ENCODE data around the gene PCK2.

PCK2 gene

GRCh38 chr14:24055971-24056799 lies 37.9 kb upstream of the PCK2 start:
- H3K36me3 ChIP-seq (ENCODE audit: control insufficient read depth, insufficient read depth, low read length) = peaks cover 14% of the 10 kb centered on the region; the same call in 1 of the 2 replicates
- H3K9me3 ChIP-seq (ENCODE audit: control insufficient read depth, insufficient read depth, low read length) = no peaks in the 10 kb centered on the region
- no peak overlapping the region for H3K4me3 ChIP-seq (ENCODE audit: low read depth, low read length)
- H3K27me3 ChIP-seq (ENCODE audit: control insufficient read depth, insufficient read depth, low read length) = no peaks in the 10 kb centered on the region
- peaks cover 3% of the 10 kb centered on the region; the same call in 1 of the 2 replicates for H3K4me1 ChIP-seq (ENCODE audit: control insufficient read depth, insufficient read depth, low read length)
- H3K27ac ChIP-seq (ENCODE audit: low read depth, low read length) = no peak overlapping the region
- no peak overlapping the region for H3K9ac ChIP-seq (ENCODE audit: low read depth, low read length)

GRCh38 chr14:24056800-24057184 lies 37.3 kb upstream of the PCK2 start:
- Histone ChIP-seq H3K27me3 (ENCODE audit: control insufficient read depth, insufficient read depth, low read length) (no peaks in the 10 kb centered on the region), H3K4me1 (ENCODE audit: control insufficient read depth, insufficient read depth, low read length) (no peaks in the 10 kb centered on the region), H3K27ac (ENCODE audit: low read depth, low read length) (no peak overlapping the region), H3K9me3 (ENCODE audit: control insufficient read depth, insufficient read depth, low read length) (no peaks in the 10 kb centered on the region), H3K36me3 (ENCODE audit: control insufficient read depth, insufficient read depth, low read length) (peaks cover 16% of the 10 kb centered on the region; the same call in 1 of the 2 replicates), H3K9ac (ENCODE audit: low read depth, low read length) (no peak overlapping the region), H3K4me3 (ENCODE audit: low read depth, low read length) (no peak overlapping the region)

GRCh38 chr14:24057271-24057670 lies 36.8 kb upstream of the PCK2 start:
- Histone ChIP-seq H3K9ac (ENCODE audit: low read depth, low read length) (no peak overlapping the region), H3K4me1 (ENCODE audit: control insufficient read depth, insufficient read depth, low read length) (no peaks in the 10 kb centered on the region), H3K27ac (ENCODE audit: low read depth, low read length) (no peak overlapping the region), H3K9me3 (ENCODE audit: control insufficient read depth, insufficient read depth, low read length) (no peaks in the 10 kb centered on the region), H3K36me3 (ENCODE audit: control insufficient read depth, insufficient read depth, low read length) (peaks cover 16% of the 10 kb centered on the region; the same call in 1 of the 2 replicates), H3K27me3 (ENCODE audit: control insufficient read depth, insufficient read depth, low read length) (no peaks in the 10 kb centered on the region), H3K4me3 (ENCODE audit: low read depth, low read length) (no peak overlapping the region)

- Histone ChIP-seq H3K4me3 (ENCODE audit: low read depth, low read length) (no peak overlapping the region), H3K27ac (ENCODE audit: low read depth, low read length) (no peak overlapping the region), H3K9ac (ENCODE audit: low read depth, low read length) (no peak overlapping the region), H3K36me3 (ENCODE audit: control insufficient read depth, insufficient read depth, low read length) (peaks cover 16% of the 10 kb centered on the region; the same call in 1 of the 2 replicates), H3K9me3 (ENCODE audit: control insufficient read depth, insufficient read depth, low read length) (no peaks in the 10 kb centered on the region), H3K27me3 (ENCODE audit: control insufficient read depth, insufficient read depth, low read length) (no peaks in the 10 kb centered on the region), H3K4me1 (ENCODE audit: control insufficient read depth, insufficient read depth, low read length) (no peaks in the 10 kb centered on the region)
These were observed 36.2 kb upstream of the PCK2 start for GRCh38 chr14:24057867-24058259.

GRCh38 chr14:24058260-24058950 lies 35.7 kb upstream of the PCK2 start:
- H3K27me3 ChIP-seq (ENCODE audit: control insufficient read depth, insufficient read depth, low read length) = no peaks in the 10 kb centered on the region
- no peaks in the 10 kb centered on the region for H3K9me3 ChIP-seq (ENCODE audit: control insufficient read depth, insufficient read depth, low read length)
- no peak overlapping the region for H3K27ac ChIP-seq (ENCODE audit: low read depth, low read length)
- no peak overlapping the region for H3K9ac ChIP-seq (ENCODE audit: low read depth, low read length)
- H3K36me3 ChIP-seq (ENCODE audit: control insufficient read depth, insufficient read depth, low read length) = peaks cover 16% of the 10 kb centered on the region; the same call in 1 of the 2 replicates
- H3K4me3 ChIP-seq (ENCODE audit: low read depth, low read length) = no peak overlapping the region
- H3K4me1 ChIP-seq (ENCODE audit: control insufficient read depth, insufficient read depth, low read length) = no peaks in the 10 kb centered on the region

GRCh38 chr14:24058951-24059475 lies 35.1 kb upstream of the PCK2 start:
- peaks cover 16% of the 10 kb centered on the region; the same call in 1 of the 2 replicates for H3K36me3 ChIP-seq (ENCODE audit: control insufficient read depth, insufficient read depth, low read length)
- H3K27me3 ChIP-seq (ENCODE audit: control insufficient read depth, insufficient read depth, low read length) = no peaks in the 10 kb centered on the region
- H3K9me3 ChIP-seq (ENCODE audit: control insufficient read depth, insufficient read depth, low read length) = no peaks in the 10 kb centered on the region
- H3K27ac ChIP-seq (ENCODE audit: low read depth, low read length) = no peak overlapping the region
- H3K4me3 ChIP-seq (ENCODE audit: low read depth, low read length) = no peak overlapping the region
- no peak overlapping the region for H3K9ac ChIP-seq (ENCODE audit: low read depth, low read length)
- H3K4me1 ChIP-seq (ENCODE audit: control insufficient read depth, insufficient read depth, low read length) = no peaks in the 10 kb centered on the region

GRCh38 chr14:24059841-24060388 lies 34.2 kb upstream of the PCK2 start:
- no peaks in the 10 kb centered on the region for H3K9me3 ChIP-seq (ENCODE audit: control insufficient read depth, insufficient read depth, low read length)
- H3K27me3 ChIP-seq (ENCODE audit: control insufficient read depth, insufficient read depth, low read length) = no peaks in the 10 kb centered on the region
- no peak overlapping the region for H3K4me3 ChIP-seq (ENCODE audit: low read depth, low read length)
- H3K4me1 ChIP-seq (ENCODE audit: control insufficient read depth, insufficient read depth, low read length) = no peaks in the 10 kb centered on the region
- H3K27ac ChIP-seq (ENCODE audit: low read depth, low read length) = no peak overlapping the region
- H3K36me3 ChIP-seq (ENCODE audit: control insufficient read depth, insufficient read depth, low read length) = peaks cover 13% of the 10 kb centered on the region; the same call in 1 of the 2 replicates
- no peak overlapping the region for H3K9ac ChIP-seq (ENCODE audit: low read depth, low read length)

GRCh38 chr14:24060443-24060842 lies 33.7 kb upstream of the PCK2 start:
- H3K9ac ChIP-seq (ENCODE audit: low read depth, low read length) = no peak overlapping the region
- H3K4me1 ChIP-seq (ENCODE audit: control insufficient read depth, insufficient read depth, low read length) = no peaks in the 10 kb centered on the region
- no peaks in the 10 kb centered on the region for H3K9me3 ChIP-seq (ENCODE audit: control insufficient read depth, insufficient read depth, low read length)
- no peak overlapping the region for H3K27ac ChIP-seq (ENCODE audit: low read depth, low read length)
- no peaks in the 10 kb centered on the region for H3K27me3 ChIP-seq (ENCODE audit: control insufficient read depth, insufficient read depth, low read length)
- peaks cover 13% of the 10 kb centered on the region; the same call in 1 of the 2 replicates for H3K36me3 ChIP-seq (ENCODE audit: control insufficient read depth, insufficient read depth, low read length)
- H3K4me3 ChIP-seq (ENCODE audit: low read depth, low read length) = no peak overlapping the region

- H3K27me3 ChIP-seq (ENCODE audit: control insufficient read depth, insufficient read depth, low read length) = no peaks in the 10 kb centered on the region
- H3K4me3 ChIP-seq (ENCODE audit: low read depth, low read length) = no peak overlapping the region
- H3K4me1 ChIP-seq (ENCODE audit: control insufficient read depth, insufficient read depth, low read length) = no peaks in the 10 kb centered on the region
- no peaks in the 10 kb centered on the region for H3K9me3 ChIP-seq (ENCODE audit: control insufficient read depth, insufficient read depth, low read length)
- peaks cover 13% of the 10 kb centered on the region; the same call in 1 of the 2 replicates for H3K36me3 ChIP-seq (ENCODE audit: control insufficient read depth, insufficient read depth, low read length)
- H3K27ac ChIP-seq (ENCODE audit: low read depth, low read length) = no peak overlapping the region
- no peak overlapping the region for H3K9ac ChIP-seq (ENCODE audit: low read depth, low read length)
These were observed 32.9 kb upstream of the PCK2 start for GRCh38 chr14:24060984-24061913.

Data from HUES48 (cell line).